HepG2 (cell line): ENCODE data around the gene BTBD17. TPM values are rescaled to one million over a fixed set of nuclear protein-coding genes. Genes with fewer than 3 reads are reported as not detected.

Experiments used
- ATAC-seq: fragments of 200-7000 bp; cut with Tn5 transposase; 3 replicates; pipeline ENCODE4 v1.9.1; 2020; ENCODE audit warnings: mild to moderate bottlenecking, moderate library complexity
- BruUV-seq: library from RNA; stranded (reverse); fragments of 400-500 nt; replicated peaks from 2 replicates; lab custom pipeline; 2021; lab: Mats Ljungman, UMichigan
- CTCF ChIA-PET: fragments of 300-600 bp; formaldehyde crosslinking; extraction: SDS; loops from one replicate; lab custom pipeline; 2021; ENCODE audit warnings: low total read pairs, inconsistent platforms, low intra/inter-chr PET ratio; lab: Yijun Ruan, JAX
- POLR2A ChIA-PET: fragments of 350-600 bp; sonication (Branson Sonifier 250); formaldehyde crosslinking; loops from one replicate; lab custom pipeline; 2020; ENCODE audit warnings: antibody characterized with exemption, inconsistent platforms; lab: Yijun Ruan, JAX
- DNase-seq: peaks from one replicate; pipeline ENCODE4 v3.0.0-alpha.2; 2015; ENCODE audit warnings: low spot score
- FAIRE-seq: peaks from 3 replicates; lab custom pipeline; 2011; peaks lifted over from hg19 to GRCh38; lab: Jason Lieb, UNC
- H2AFZ ChIP-seq: one replicate; pipeline ENCODE4 v1.6.1; 2011; ENCODE audit warnings: low read length, inconsistent platforms
- H3K27ac ChIP-seq: fragments of 300-600 bp; 3 replicates; pipeline ENCODE4 v1.8.0; 2011; ENCODE audit warnings: mixed run types, mild to moderate bottlenecking, mixed read lengths, low read length, inconsistent platforms; ENCODE audit not compliant: insufficient read depth; ENCODE audit errors: extremely low read length
- H3K27me3 ChIP-seq, 2 experiments: fragments of 200-600 bp in 1 of 2; 2 replicates in 1 of 2; 3 replicates in 1 of 2; pipeline versions ENCODE4 v1.6.0 to v1.8.0; 2011; ENCODE audit warnings: low read length in 2 of 2, mild to moderate bottlenecking in 2 of 2, moderate library complexity in 2 of 2, inconsistent platforms in 1 of 2; ENCODE audit not compliant: insufficient read depth in 2 of 2, control insufficient read depth in 1 of 2
- H3K36me3 ChIP-seq, 2 experiments: fragments of 200-600 bp in 1 of 2; replicated peaks in 1 of 2; 2 replicates in 1 of 2; 3 replicates in 1 of 2; pipeline versions ENCODE4 v1.5.1 to v1.8.0; 2011; ENCODE audit warnings: low read length in 2 of 2, inconsistent platforms in 1 of 2; ENCODE audit not compliant: insufficient read depth in 2 of 2, control insufficient read depth in 1 of 2
- H3K4me1 ChIP-seq: 2 replicates; pipeline ENCODE4 v1.5.1; 2012; ENCODE audit warnings: low read length, inconsistent platforms; ENCODE audit not compliant: insufficient read depth
- H3K4me2 ChIP-seq: 2 replicates; pipeline ENCODE4 v1.6.0; 2011; ENCODE audit warnings: low read depth, low read length, inconsistent platforms
- H3K4me3 ChIP-seq, 3 experiments: fragments of 200-600 bp in 1 of 3; sonication (generic), shearing (Covaris generic) in 1 of 3; replicated peaks in 1 of 3; 2 replicates each; pipeline ENCODE4 v1.5.1; 2011 to 2016; ENCODE audit warnings: low read length in 3 of 3, inconsistent platforms in 2 of 3, low read depth in 2 of 3, mild to moderate bottlenecking in 2 of 3, control low read depth in 1 of 3, mixed read lengths in 1 of 3; ENCODE audit not compliant: insufficient read depth in 1 of 3
- H3K79me2 ChIP-seq: one replicate; pipeline ENCODE4 v1.6.1; 2011; ENCODE audit warnings: low read length, inconsistent platforms; ENCODE audit not compliant: insufficient read depth
- H3K9ac ChIP-seq: 2 replicates; pipeline ENCODE4 v1.6.0; 2011; ENCODE audit warnings: mild to moderate bottlenecking, low read depth, low read length, inconsistent platforms; ENCODE audit not compliant: insufficient read depth
- H3K9me3 ChIP-seq: 2 replicates; pipeline ENCODE4 v1.5.1; 2012; ENCODE audit warnings: mild to moderate bottlenecking, low read length
- H4K20me1 ChIP-seq: 2 replicates; pipeline ENCODE4 v1.6.0; 2011; ENCODE audit warnings: inconsistent platforms, mild to moderate bottlenecking, low read length, moderate library complexity; ENCODE audit not compliant: insufficient read depth
- BHLHE40 ChIP-seq: IDR thresholded peaks from 2 replicates; pipeline ENCODE4 v1.6.1; 2011; ENCODE audit warnings: low read length, improper control_type of control experiment
- CHD4 ChIP-seq: fragments of 200-600 bp; sonication (generic); IDR thresholded peaks from 2 replicates; pipeline ENCODE4 v1.7.0; 2017; ENCODE audit warnings: mild to moderate bottlenecking, low read length, borderline replicate concordance
- GATAD1 ChIP-seq: IDR thresholded peaks from 2 replicates; pipeline ENCODE4 v1.6.1; 2016; ENCODE audit warnings: missing genetic modification reagents, missing compliant biosample characterization
- KMT2B ChIP-seq: IDR thresholded peaks from 2 replicates; pipeline ENCODE4 v1.6.1; 2016; ENCODE audit warnings: missing genetic modification reagents, missing compliant biosample characterization
- MAZ ChIP-seq, 2 experiments: sonication (generic) in 1 of 2; formaldehyde crosslinking in 1 of 2; IDR thresholded peaks; 2 replicates each; pipeline versions ENCODE4 v1.5.0 to v1.6.1; 2012 to 2020; ENCODE audit warnings: low read depth in 2 of 2, mild to moderate bottlenecking in 2 of 2, borderline replicate concordance in 1 of 2, improper control_type of control experiment in 1 of 2, low read length in 1 of 2, missing genetic modification reagents in 1 of 2, moderate library complexity in 1 of 2
- MBD4 ChIP-seq: IDR thresholded peaks from 2 replicates; pipeline ENCODE4 v1.6.1; 2012; ENCODE audit warnings: low read length, inconsistent platforms, borderline replicate concordance
- MEF2D ChIP-seq: sonication (generic); formaldehyde crosslinking; IDR thresholded peaks from 2 replicates; pipeline ENCODE4 v1.5.1; 2020; ENCODE audit warnings: mild to moderate bottlenecking, missing genetic modification reagents
- NPAS2 ChIP-seq: sonication (generic); formaldehyde crosslinking; IDR thresholded peaks from 2 replicates; pipeline ENCODE4 v1.8.0; 2022; ENCODE audit warnings: mild to moderate bottlenecking, missing genetic modification reagents, borderline replicate concordance
- NR3C1 ChIP-seq: sonication (generic); formaldehyde crosslinking; IDR thresholded peaks from 2 replicates; pipeline ENCODE4 v1.4.0; 2020; ENCODE audit warnings: missing genetic modification reagents
- POLR2A ChIP-seq, 2 experiments: IDR thresholded peaks; 2 replicates each; pipeline ENCODE4 v1.6.1; 2011; ENCODE audit warnings: low read depth in 2 of 2, low read length in 2 of 2, mild to moderate bottlenecking in 1 of 2, moderate library complexity in 1 of 2; ENCODE audit not compliant: insufficient read depth in 1 of 2
- RELA ChIP-seq: sonication (generic); formaldehyde crosslinking; IDR thresholded peaks from 2 replicates; pipeline ENCODE4 v1.4.0; 2020; ENCODE audit warnings: missing genetic modification reagents
- SNAPC5 ChIP-seq: sonication (generic); formaldehyde crosslinking; IDR thresholded peaks from 2 replicates; pipeline ENCODE4 v1.8.1; 2023; ENCODE audit warnings: mild to moderate bottlenecking, missing genetic modification reagents, borderline replicate concordance
- TCF7L2 ChIP-seq: IDR thresholded peaks from 2 replicates; pipeline ENCODE4 v1.6.1; 2011; ENCODE audit warnings: mild to moderate bottlenecking, low read depth, low read length, moderate library complexity
- ZBTB2 ChIP-seq: sonication (generic); formaldehyde crosslinking; IDR thresholded peaks from 2 replicates; pipeline ENCODE4 v1.8.0; 2022; ENCODE audit warnings: low read depth, missing genetic modification reagents
- ZGPAT ChIP-seq: IDR thresholded peaks from 2 replicates; pipeline ENCODE4 v1.6.1; 2016; ENCODE audit warnings: mild to moderate bottlenecking
- ZSCAN22 ChIP-seq: sonication (generic); formaldehyde crosslinking; IDR thresholded peaks from 2 replicates; pipeline ENCODE4 v1.4.0; 2020; ENCODE audit warnings: mild to moderate bottlenecking, missing genetic modification reagents
- ZSCAN30 ChIP-seq: sonication (generic); formaldehyde crosslinking; IDR thresholded peaks from 2 replicates; pipeline ENCODE4 v1.5.0; 2020; ENCODE audit warnings: mild to moderate bottlenecking, missing genetic modification reagents
- WGBS: methylation state at CpG from one replicate; pipeline ENCODE4 v1.1.6; 2017; ENCODE audit warnings: low lambda C conversion rate; 5-methylcytosine and 5-hydroxymethylcytosine counted together
- in situ Hi-C: cut with HindIII; loops from 2 replicates; pipeline ENCODE4 v1.10.0; 2017; ENCODE audit warnings: low pct_unique_long_range_greater_than_20kb; ENCODE audit not compliant: extremely low pct_ligation_motif_present
- intact Hi-C: fragments of 100-400 bp; cut with micrococcal nuclease; formaldehyde crosslinking; loops from one replicate; pipeline ENCODE4 v1.10.0; 2022; ENCODE audit not compliant: unreplicated experiment
- polyA plus RNA-seq, 8 experiments: library from polyadenylated mRNA; depleted of rRNA in 3 of 8; stranded (reverse) in 7 of 8; unstranded in 1 of 8; fragments of >200 nt; fragmentation: Illumina TruSeq in 4 of 8; extraction: Trizol in 4 of 8; gene quantifications; 2 replicates each; pipeline versions ENCODE4 v1.2.1 to v1.2.3, GENCODE V29; 2011 to 2016; ENCODE audit warnings: low read depth in 4 of 8, missing spikeins in 1 of 8, mixed read lengths in 1 of 8; ENCODE audit not compliant: insufficient read depth in 1 of 8
- total RNA-seq, 5 experiments: library from RNA; depleted of rRNA; stranded (reverse); fragments of >200 nt; fragmentation: Illumina TruSeq; extraction: Trizol; gene quantifications; 2 replicates each; pipeline ENCODE4 v1.2.3, GENCODE V29; 2016; ENCODE audit warnings: low read depth in 1 of 5

The BTBD17 gene
- total and polyA plus RNA-seq, 2 of the 13 experiments (the other 11 are each of a cell fraction or from before 2014, with no cell fraction given): not detected

DNA sequence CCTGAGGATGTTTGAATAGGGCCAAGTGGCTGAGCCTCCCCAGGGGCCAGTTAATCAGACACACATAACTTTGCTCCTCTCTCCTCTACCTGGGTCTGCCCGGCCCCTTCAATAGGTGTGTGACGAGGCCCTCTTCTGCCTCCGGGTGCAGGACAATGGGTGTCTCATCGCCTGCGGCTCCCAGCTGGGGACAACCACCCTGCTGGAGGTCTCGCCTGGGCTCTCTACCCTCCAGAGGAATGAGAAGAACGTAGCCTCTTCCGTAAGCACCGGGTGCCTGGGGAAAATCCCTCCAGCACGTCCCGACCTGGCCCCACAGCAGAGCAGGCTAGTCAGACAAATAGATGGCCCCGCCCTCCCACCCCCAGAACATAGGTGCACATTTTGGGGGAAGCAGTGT is 51.8 kb downstream of the BTBD17 start:
- FAIRE-seq (no peak), DNase-seq (no peak), ATAC-seq (no peak; the same call in 1 of the 3 replicates)
- Histone ChIP-seq H3K4me3 (no peak overlapping the region), H3K9me3 (peaks cover 18% of the 10 kb centered on the region), H4K20me1 (no peaks in the 10 kb centered on the region), H3K27me3 (peaks cover 2 to 18% of the 10 kb centered on the region in 2 experiments; a peak in 2 of 5 replicates), H2AFZ (no peak overlapping the region), H3K4me2 (no peak overlapping the region), H3K36me3 (no peaks in the 10 kb centered on the region), H3K9ac (no peak overlapping the region)
- WGBS: no CpG with 5 or more reads among the region's 12 CpGs
- TF ChIP-seq ZSCAN22 (CRISPR knock-in tag): no peak
- TF ChIP-seq KMT2B (CRISPR knock-in tag): no peak
- TF ChIP-seq MEF2D (CRISPR knock-in tag): no peak
- TF ChIP-seq SNAPC5: no peak
- TF ChIP-seq GATAD1 (CRISPR knock-in tag): no peak
- TF ChIP-seq ZSCAN30 (CRISPR knock-in tag): no peak
- no peak for TF ChIP-seq CHD4
- TF ChIP-seq NPAS2 (CRISPR knock-in tag): no peak
- no peak for TF ChIP-seq MAZ (IDR thresholded peaks at IDR 0.05; ENCODE audit: borderline replicate concordance, low read depth, low read length)
- no peak for TF ChIP-seq MAZ (CRISPR knock-in tag; IDR thresholded peaks at IDR 0.05; ENCODE audit: low read depth)
- TF ChIP-seq ZGPAT (CRISPR knock-in tag): no peak
- no peak for TF ChIP-seq BHLHE40
- TF ChIP-seq ZBTB2 (CRISPR knock-in tag): no peak
- no peak for TF ChIP-seq MBD4
- TF ChIP-seq TCF7L2: no peak
- no peak for TF ChIP-seq RELA (CRISPR knock-in tag)
- TF ChIP-seq NR3C1: no peak
- no peak for TF ChIP-seq POLR2A (IDR thresholded peaks at IDR 0.05; ENCODE audit: insufficient read depth in 1 of 2, low read depth in 2 of 2, low read length in 2 of 2)
- TF ChIP-seq, all 625 proteins: peak for 0
- POLR2A ChIA-PET: no interaction called here
- Histone ChIP-seq H3K79me2 (no peaks in the 10 kb centered on the region), H3K4me1 (no peaks in the 10 kb centered on the region), H3K27ac (no peak overlapping the region)
- intact Hi-C loops (loop anchor here (10.0 kb wide), 1 partner anchor 185 kb away; no protein-coding TSS in a partner anchor), in situ Hi-C loops (no loop called here)
- CTCF ChIA-PET: no interaction called here
- BruUV-seq: no TSS peak
